ENCODE measurements around the gene SMCR8.
"Not testable (repeated sequence)": the region's sequence is repeated elsewhere in the genome, so short reads cannot be mapped to it uniquely, and the experiment has no call there.

Gene SMCR8

GRCh38 chr17:18319604-18320256, 4.6 kb downstream of the SMCR8 start:
- DNase-seq, result no peak

GRCh38 chr17:18320301-18320700, 5.2 kb downstream of the SMCR8 start:
- DNase-seq, result no peak

DNA sequence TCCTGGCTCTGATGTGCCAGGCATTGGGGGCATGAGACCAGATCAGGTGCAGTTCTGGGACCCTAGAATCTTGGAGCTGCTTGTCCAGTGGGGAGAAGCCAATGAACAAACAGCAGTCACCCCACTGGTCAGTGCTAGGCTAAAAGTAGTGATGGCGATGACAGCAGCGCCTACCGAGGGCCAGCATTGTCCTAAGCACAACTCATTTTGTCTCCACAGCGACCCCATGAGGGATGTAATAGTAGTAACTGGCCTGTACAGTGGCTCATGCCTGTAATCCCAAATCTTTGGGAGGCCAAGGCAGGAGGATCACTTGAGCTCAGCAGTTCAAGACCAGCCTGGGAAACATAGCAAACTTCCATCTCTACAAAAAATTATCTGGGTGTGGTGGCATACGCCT, 6.2 kb downstream of the SMCR8 start:
- DNase-seq, result no peak

GRCh38 chr17:18322522-18322921, 7.4 kb downstream of the SMCR8 start:
- no peak for DNase-seq

DNA sequence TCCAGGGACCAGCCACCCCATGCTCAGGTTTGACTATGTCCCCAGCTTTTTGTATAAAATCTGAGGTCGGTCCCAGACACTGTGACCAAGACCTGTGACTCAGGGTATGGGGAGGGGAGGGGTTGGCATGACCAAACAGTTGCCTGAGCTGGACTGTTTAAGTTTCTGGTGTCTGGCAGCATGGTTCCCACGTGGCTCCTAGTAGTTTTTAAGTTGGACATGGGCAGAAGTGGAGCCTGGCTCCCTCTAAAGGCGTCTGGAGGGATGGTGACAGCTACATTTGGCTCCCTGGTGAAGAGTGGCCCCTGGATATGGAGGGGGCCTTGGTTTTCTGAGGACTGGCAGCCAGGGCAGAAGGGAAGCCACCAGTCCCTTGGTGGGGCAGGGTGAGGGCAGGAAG, 7.9 kb downstream of the SMCR8 start:
- DNase-seq, result no peak

DNA sequence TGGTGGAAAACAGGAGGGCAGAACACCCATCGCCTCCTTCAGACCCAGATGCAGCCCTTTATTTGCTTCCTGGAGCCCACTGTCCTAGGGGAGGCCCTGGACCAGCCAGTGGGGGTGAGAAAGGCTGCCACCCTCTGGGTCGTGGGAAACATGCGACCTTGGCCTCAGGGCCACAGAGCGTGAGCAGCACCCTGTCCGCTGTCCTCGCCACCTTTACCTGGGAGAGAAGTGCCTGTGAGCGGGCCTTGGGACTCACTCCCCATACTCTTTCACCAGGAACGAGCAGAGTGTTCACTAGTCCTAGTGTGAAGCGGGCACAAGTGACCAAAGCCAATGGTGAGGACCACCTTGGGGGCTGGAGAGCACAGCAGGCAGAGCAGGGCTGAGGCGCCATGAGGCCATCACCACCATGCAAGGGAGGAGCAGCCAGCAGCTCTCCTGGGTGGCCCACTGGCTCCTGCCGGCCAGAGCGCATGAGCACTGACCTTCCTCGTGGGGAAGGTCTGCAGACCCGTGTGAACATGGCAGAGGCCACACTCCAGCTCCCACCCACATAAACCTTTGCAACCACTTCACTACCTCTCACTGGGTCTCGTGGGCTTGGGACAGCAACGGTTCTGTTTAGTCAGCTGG, 8.5 kb downstream of the SMCR8 start:
- DNase-seq, result no peak

DNA sequence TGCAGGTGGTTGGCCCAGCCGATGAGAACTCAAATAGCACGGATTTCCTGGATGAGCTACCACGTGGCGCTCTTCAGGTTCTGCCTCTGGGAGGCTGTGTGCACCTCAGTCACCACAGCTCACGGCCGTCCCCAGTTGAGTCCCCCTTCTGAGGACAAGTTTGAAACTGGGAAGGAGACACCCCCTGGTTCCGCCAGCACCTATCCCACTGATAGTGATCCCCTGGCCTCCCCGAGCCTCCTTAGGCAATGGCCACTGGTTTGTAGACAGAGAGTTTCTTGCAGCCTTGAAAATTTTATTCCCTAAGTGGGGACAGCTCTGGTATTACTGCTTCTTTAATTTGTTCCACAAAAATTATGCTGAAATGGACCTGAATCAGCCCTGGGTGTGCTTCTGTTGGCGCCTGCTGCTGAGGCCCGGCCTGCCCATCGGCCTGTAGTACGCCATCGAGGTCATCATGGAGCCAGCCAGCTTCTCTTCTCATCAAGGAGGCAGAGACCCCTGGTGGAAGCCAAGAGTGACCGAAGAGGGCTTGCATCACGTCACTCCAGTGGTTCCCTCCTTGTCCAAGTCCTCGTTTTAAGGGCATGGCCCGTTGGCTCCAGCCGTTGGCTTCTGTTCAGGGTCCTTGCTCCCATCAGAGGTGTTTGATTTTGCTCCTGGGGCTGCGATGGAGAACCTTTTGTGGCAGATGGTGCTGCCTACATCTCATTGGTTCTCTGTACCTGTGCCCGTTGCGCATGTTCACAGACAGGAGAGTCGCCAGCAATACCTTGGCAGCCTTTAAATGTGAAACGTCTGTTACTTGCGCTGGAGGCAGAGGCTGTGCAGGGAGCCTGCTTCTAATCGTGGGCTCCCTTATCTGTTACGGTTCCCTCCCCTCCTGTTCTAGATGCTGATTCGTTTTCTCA, 9.3 kb downstream of the SMCR8 start:
- no peak for DNase-seq

GRCh38 chr17:18326039-18326438, 10.9 kb downstream of the SMCR8 start:
- DNase-seq, result no peak

GRCh38 chr17:18326572-18326971, 11.5 kb downstream of the SMCR8 start:
- DNase-seq, result no peak

DNA sequence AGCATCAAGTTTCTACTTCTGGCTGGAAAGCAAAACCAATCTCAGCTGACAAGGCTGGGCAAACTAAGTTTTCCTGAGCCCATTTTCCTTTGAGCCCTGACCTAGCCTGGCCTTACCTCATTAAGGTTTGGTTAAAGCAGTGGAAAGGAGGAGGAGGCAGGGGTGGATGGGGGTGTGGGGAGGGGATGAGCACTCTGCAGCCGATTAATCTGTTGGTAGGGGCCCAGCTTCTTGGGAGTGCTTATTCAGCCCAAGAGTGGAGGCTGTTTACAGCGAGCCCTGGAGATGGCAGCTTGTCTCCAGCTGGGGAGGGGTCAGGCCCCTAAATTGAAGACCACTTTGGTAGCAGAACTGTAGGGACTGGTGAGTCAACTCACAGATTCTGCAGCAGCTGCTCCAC, 12.0 kb downstream of the SMCR8 start:
- no peak for DNase-seq

- DNase-seq, result no peak
These were observed 12.5 kb downstream of the SMCR8 start for GRCh38 chr17:18327556-18327955.

- DNase-seq, result no peak
These were observed 13.6 kb downstream of the SMCR8 start for GRCh38 chr17:18328643-18329204.

GRCh38 chr17:18331879-18332278, 16.8 kb downstream of the SMCR8 start:
- no peak for DNase-seq

DNA sequence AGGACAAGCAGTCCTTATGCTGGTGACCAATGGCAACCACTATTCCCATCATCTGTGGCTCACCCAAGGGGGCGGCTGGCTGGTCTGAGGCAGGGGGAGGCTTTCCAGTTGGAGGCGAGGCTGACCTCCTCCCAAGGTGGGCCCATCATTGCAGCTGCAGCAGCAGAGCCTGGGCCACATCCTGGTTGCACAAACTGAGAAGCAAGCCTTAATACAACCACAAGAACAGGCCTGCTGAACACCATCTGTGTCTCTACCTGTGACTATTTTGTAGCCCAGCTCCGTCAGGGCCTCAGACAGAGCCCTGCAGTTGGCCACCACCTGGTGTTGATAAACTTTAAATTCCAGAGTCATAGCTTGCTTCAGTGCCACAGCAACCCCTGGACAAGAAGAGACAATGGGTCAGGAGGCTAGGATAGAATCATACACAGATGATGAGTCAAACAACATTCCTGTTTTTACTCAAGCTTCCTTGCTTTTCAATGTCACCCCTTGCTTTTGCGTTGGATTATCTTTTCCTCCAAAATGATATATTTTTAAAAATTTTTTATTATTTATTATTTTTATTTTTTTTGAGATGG, 17.9 kb downstream of the SMCR8 start:
- no peak for DNase-seq

- DNase-seq, result not testable (repeated sequence)
These were observed 23.1 kb downstream of the SMCR8 start for GRCh38 chr17:18338158-18338557.

- no peak for DNase-seq
These were observed 24.8 kb downstream of the SMCR8 start for GRCh38 chr17:18339933-18340332.

DNA sequence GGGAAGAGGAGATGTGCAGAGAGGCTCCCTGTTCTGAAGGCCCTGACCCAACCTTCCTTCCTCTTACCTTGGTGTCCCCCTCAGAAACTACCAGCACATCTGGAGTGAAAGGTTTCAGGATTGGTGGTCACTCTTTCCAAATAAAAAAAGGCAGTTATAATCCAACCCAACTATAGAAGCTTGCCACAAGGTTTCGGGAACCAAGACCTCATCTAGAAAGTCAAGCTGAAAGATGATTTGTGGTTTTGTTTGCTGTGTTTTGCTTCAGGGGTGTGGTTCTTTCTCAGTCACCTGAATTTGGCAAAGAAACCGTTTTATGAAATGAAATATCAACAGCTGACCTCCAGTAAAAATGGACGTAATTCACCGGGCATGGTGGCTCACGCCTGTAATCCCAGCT, 28.9 kb downstream of the SMCR8 start:
- no peak for DNase-seq

- DNase-seq, result no peak
These were observed 38.4 kb downstream of the SMCR8 start for GRCh38 chr17:18353541-18353940.

DNA sequence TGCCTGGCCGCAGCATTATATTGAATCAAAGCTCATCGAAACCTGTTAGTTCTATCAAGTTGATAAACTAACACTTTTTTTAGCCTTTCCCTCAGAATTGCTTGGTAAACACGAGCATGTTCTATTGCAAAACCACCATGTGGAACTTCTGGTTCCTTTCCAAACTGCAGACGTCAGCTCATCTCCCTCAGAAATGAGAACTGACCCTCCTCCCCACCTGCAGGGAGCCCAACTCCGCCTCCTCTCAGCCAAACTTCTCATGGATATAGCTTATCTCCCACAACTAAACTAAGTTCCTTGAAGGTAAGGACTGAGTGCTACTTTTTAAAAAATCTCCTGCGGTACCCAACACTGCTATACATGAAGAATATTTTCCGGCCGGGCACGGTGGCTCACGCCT, 41.5 kb downstream of the SMCR8 start:
- no peak for DNase-seq

GRCh38 chr17:18360518-18360917, 45.4 kb downstream of the SMCR8 start:
- DNase-seq, result no peak

DNA sequence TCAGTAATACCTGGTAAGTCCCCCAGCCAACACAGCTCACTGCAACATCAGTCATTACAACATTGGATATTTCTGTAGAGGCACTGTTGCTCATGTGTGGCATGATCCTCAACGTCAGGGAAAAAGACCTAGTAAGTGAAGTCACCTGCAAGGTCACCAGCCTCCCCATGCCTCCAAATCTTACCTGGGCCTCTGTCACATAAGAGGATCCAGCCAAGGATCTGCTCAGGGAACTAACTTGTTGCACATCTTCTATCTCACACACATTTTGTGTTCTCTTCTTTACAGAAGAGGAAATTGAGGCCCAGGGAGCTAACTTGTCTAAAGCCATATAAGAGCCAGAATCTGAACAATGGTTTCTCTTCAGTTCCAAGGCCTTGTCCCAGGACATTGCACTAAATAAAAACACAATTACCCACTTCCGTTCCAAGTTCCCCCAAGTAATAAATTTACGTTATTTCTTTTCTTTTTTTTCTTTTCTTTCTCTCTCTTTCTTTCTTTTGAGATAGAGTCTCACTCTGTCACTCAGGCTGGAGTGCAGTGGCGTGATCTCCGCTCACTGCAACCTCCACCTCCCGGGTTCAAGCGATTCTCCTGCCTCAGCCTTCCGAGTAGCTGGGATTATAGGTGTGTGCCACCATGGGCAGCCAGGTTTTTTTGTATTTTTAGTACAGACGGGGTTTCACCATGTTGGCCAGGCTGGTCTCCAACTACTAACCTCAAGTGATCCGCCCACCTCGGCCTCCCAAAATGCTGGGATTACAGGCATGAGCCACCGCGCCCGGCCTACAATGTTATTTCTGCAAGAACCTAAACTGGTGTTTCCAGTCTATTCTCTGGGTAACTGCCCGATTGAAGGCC, 47.0 kb downstream of the SMCR8 start:
- no peak for DNase-seq

DNA sequence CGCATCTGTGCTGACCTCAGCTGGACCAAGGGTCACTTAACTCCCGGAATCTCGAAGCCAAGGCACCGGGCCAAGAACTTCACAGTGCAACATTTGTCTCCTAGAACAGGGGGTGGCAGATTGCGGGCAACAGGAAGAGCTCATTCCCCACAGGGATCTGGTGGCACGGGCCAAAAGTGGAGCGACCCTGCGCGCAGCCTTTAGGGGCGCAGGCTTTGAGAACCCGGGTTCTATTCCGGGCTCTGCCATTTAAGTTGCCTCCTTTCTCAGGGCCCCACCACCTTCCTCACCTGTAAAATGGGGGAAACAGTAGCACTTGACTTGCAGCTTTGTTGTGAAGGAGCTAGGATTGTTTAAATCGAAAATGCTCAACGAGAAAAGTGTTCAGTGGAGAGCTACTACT, 47.6 kb downstream of the SMCR8 start:
- DNase-seq, result peak; percentile 18
